NCI-H128 (cell line): Measurements from ENCODE around the gene TMEM79.

Source experiments
- DNase-seq: peaks from one replicate; lab custom pipeline; 2025; ENCODE audit not compliant: unreplicated experiment; lab: John Stamatoyannopoulos, UW

TMEM79 gene

GRCh38 chr1:156284112-156284511 is at the start of gene TMEM79:
TMEM79 (plus strand) TSS chr1:156284325; CDS start chr1:156285227, 902 bp downstream.
- no peak for DNase-seq

- DNase-seq: no peak
Measured at GRCh38 chr1:156236164-156236563, 48.0 kb upstream of the TMEM79 start.

- no peak for DNase-seq
Measured at GRCh38 chr1:156238248-156238647, 45.9 kb upstream of the TMEM79 start.

- DNase-seq: no peak
Measured at GRCh38 chr1:156241311-156241811, 42.8 kb upstream of the TMEM79 start.

GRCh38 chr1:156241926-156242325 is 42.2 kb upstream of the TMEM79 start, which contains the start of gene BGLAP:
BGLAP (plus strand) TSS chr1:156242184; CDS start chr1:156242232, 48 bp downstream.
- DNase-seq: no peak

GRCh38 chr1:156242738-156243137 is 41.4 kb upstream of the TMEM79 start:
- DNase-seq: no peak

GRCh38 chr1:156244126-156244525 is 40.0 kb upstream of the TMEM79 start:
- DNase-seq: no peak

- DNase-seq: no peak
Measured at GRCh38 chr1:156244712-156245111, 39.4 kb upstream of the TMEM79 start.

- no peak for DNase-seq
Measured at GRCh38 chr1:156245451-156246232, 38.5 kb upstream of the TMEM79 start.

GRCh38 chr1:156246241-156246780 is 37.8 kb upstream of the TMEM79 start:
- DNase-seq: no peak

GRCh38 chr1:156246781-156247459 is 37.2 kb upstream of the TMEM79 start:
- no peak for DNase-seq

GRCh38 chr1:156247460-156248322 is 36.4 kb upstream of the TMEM79 start, which contains the start of gene PAQR6:
PAQR6 (minus strand) TSS chr1:156248056; CDS start chr1:156246731, 1,325 bp downstream.
- DNase-seq: no peak

GRCh38 chr1:156248323-156248683 is 35.8 kb upstream of the TMEM79 start:
- no peak for DNase-seq

GRCh38 chr1:156249593-156249992 is 34.5 kb upstream of the TMEM79 start:
- DNase-seq: no peak

- no peak for DNase-seq
Measured at GRCh38 chr1:156251527-156251926, 32.6 kb upstream of the TMEM79 start.

- no peak for DNase-seq
Measured at GRCh38 chr1:156253634-156254033, 30.5 kb upstream of the TMEM79 start.

- no peak for DNase-seq
Measured at GRCh38 chr1:156257711-156258110, 26.4 kb upstream of the TMEM79 start.

- no peak for DNase-seq
Measured at GRCh38 chr1:156258859-156259258, 25.3 kb upstream of the TMEM79 start.

GRCh38 chr1:156259805-156260204 is 24.3 kb upstream of the TMEM79 start:
- no peak for DNase-seq

- DNase-seq: no peak
Measured at GRCh38 chr1:156260896-156261295, 23.2 kb upstream of the TMEM79 start.
